ENCODE data around the gene DEAF1.

GRCh38 chr11:629237-629583, 65.8 kb downstream of the DEAF1 start:
- TF ChIP-seq POLR2A (IDR thresholded peaks at IDR 0.05; ENCODE audit: low read length) (no peak), GATA1 (IDR thresholded peaks at IDR 0.05; ENCODE audit: low read depth, low read length) (no peak)
